Measurements from ENCODE around the gene BBIP1.
"Not testable (repeated sequence)": the region's sequence is repeated elsewhere in the genome, so short reads cannot be mapped to it uniquely, and the experiment has no call there.

The BBIP1 gene

DNA sequence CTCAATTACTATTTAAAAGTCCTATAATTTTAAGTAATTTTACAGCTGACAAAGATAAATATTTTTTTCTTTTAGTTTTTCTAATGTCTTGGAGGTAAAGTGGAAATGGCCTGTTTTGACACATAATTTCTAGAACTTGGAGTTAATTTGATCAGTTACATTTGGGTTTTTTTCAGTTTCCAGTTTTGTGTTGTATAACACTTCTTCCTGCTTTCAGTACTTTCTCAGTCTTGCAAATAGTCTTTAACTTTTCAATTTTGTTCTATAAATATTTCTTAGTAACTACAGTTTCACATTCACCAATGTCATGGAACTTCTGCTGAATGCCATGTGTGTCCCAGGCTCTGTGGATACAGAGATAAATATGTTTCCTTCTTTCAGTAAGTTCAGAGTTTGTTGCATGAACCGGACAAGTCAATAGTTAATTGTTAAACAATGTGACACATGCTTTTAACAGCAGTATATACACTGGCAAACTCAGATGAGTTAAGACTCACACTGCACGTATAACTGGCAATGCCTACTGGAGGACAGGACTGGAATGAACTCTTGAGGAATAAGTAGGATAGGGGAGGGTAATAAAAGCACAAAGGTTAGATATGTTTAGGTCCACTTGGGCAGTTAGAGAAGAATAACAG lies 5.0 kb upstream of the BBIP1 start:
- DNase-seq (ENCODE audit: low read depth in 3 of 3, low spot score in 1 of 3), result no peak

- no peak for DNase-seq (ENCODE audit: low read depth in 3 of 3, low spot score in 1 of 3)
Measured at GRCh38 chr10:110919971-110920881, 1.2 kb upstream of the BBIP1 start.

DNA sequence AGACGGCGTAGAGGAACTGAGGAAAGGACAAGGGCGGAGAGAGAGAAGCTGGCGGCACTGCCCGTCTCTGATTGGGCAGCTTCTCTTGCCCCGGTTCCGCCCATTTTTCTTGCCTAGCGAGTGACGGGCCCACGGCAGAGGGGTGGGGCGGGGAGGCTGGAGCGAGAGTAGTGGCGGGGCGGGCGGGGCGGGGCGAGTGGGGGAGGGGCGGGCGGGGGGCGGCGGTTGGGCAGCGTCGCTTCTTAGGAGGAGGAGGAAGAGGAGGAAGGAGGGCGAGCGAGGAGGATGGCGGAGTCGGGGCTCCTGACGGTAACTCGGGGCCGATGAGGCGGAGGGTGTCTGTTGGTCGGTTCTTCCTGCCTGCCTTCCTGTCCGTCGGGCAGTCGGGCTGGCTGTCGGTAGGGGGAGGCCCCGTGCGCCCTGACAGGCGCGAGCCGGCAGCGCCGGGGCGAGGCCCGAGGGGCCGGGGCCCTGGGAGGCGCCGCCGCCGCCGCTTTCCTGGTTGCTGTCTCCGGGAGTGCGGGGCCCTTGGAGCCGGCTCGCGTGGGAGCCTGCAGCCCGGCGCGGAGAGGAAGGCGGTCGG lies 460 bp upstream of the BBIP1 start, which contains the start of gene SHOC2:
TSS of gene SHOC2 (plus strand) at position 256 of the 583 bp plus-strand sequence. CDS start 44,755 bp downstream, outside the sequence.
- peak; percentile 88 to 97 (median 96) for DNase-seq (ENCODE audit: low read depth in 3 of 3, low spot score in 1 of 3)

DNA sequence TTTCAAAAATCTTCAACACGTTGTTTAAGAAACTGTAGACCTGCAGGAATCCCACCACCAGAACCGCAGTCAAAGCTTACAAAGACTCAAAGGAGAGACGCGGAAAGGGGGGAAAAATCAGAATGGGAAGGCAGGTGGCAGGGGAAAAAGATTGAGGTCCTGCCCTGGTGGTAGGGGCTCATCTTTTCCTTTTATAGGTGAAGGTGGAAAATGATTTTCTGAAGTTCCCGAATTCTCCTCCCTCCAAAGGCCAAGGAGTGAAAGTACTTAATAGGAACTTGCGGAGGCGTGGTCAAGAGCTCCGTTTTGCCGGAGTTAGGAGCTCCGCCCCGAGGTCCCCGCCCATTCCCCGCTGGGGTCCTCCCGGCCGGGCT lies 724 bp downstream of the BBIP1 start:
- peak; percentile 60 to 67 (median 63) for DNase-seq (ENCODE audit: low read depth in 3 of 3, low spot score in 1 of 3)

GRCh38 chr10:110916554-110917346 lies 2.2 kb downstream of the BBIP1 start:
- no peak for DNase-seq (ENCODE audit: low read depth in 3 of 3, low spot score in 1 of 3)

DNA sequence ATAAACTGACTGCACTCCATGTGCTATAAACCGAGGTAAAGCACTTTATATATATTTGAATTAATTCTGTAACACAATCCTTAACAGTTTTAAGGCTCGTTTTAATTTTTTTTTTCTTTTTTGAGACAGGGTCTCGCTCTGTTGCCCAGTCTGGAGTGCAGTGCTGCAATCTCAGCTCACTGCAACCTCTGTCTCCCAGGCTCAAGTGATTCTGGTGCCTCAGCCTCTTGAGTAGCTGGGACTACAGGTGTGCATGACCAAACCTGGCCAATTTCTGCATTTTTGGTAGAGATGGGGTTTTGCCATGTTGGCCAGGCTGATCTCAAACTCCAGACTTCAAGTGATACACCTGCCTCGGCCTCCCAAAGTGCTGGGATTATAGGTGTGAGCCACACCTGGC lies 3.4 kb downstream of the BBIP1 start:
- not testable (repeated sequence) for DNase-seq (ENCODE audit: low read depth in 3 of 3, low spot score in 1 of 3)

GRCh38 chr10:110915035-110915434 lies 3.9 kb downstream of the BBIP1 start:
- DNase-seq (ENCODE audit: low read depth in 3 of 3, low spot score in 1 of 3), result no peak

DNA sequence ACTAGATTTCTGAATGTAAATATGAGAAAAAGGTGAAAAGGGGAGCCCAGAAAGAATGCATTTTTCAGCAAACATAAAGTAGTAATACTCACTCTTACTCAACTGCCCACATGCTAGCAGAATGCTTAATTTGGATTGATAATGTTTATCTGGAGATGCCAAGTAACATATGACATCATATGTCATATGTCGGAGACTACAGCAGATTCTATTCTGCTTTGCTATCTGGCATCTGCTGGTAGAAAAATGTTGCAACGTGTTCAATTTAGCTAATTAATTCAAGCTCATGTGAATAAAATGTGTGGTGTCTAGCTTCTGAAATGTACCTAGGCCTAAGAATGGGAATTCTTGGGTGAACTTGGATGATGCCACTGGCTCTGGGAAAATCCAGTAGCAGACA lies 4.5 kb downstream of the BBIP1 start:
- no peak for DNase-seq (ENCODE audit: low read depth in 3 of 3, low spot score in 1 of 3)

- no peak for DNase-seq (ENCODE audit: low read depth in 3 of 3, low spot score in 1 of 3)
Measured at GRCh38 chr10:110912374-110912773, 6.6 kb downstream of the BBIP1 start.

DNA sequence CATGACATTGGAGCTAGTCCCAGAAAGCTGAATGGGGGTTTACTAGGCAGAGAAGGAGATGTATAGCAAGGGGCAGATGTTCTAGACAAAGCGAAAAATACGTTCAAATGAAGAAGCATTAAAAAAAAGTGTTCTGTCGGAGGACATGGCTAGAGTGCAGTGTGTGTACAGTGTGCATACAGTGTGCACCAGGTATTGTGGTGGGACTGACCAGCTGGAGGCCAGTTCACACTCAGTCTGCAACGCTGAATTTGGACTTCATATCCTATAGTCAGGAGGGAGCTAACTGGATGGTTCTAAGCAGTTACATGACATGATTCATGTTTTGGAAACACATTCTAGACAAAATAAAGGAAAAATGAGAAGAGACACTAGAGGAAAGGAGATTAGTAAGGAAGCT lies 8.8 kb downstream of the BBIP1 start:
- no peak for DNase-seq (ENCODE audit: low read depth in 3 of 3, low spot score in 1 of 3)

- DNase-seq (ENCODE audit: low read depth in 3 of 3, low spot score in 1 of 3), result no peak
Measured at GRCh38 chr10:110903280-110904278, 15.4 kb downstream of the BBIP1 start.

DNA sequence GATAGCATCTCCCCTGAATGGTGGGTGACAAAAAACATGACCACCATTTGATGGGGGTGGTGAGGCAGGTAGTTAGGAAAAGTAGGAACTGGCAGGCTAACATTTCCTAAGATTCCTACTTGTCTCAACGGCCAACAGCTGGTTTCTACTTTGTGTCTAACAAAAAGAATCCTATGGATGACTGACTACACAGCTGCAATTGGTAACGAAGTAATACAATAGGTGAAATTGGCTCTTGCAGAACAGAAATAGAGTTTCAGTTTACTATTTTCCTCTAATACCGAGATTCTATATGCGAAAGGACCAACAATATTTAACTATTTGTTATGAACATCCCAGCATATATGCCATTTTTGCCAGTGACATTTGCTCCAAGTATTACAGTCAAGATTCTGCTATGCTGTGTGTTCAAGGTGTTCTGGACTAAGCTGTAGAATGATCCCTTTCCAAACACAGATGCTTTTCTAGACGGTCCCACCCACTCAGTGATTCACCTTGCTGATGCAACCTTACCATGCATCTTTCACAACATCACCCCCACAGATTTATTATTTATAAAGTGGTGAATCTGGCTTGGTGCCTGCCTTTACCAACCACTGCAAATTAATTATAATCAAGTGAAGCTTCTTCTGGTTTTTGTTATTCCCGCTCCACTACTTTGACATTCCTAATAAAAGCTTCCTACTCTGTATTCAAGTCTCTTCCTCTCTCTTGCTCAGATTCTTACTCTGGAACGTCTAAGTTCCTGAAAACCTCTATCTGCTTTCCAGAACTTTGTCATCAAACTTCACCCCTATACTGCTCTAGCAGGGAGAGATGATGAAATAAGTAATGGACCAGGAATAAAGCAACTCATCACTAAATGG lies 16.8 kb downstream of the BBIP1 start:
- DNase-seq (ENCODE audit: low read depth in 3 of 3, low spot score in 1 of 3), result no peak

DNA sequence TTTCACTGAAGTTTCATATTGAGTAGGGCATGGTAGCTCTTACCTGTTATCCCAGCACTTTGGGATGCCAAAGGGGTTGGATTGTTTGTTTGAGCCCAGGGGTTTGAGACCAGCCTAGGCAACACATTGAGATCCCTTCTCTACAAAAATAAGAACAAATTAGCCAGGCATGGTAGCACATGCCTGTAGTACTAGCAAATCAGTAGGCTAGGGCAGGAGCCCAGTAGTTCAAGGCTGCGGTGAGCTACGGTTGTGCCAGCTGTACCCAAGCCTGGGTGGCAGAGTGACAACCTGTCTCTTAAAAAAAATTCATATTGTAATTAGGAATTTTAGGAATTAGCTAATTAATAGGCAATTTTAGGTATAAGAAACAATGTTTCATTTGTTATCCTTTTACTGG lies 18.0 kb downstream of the BBIP1 start:
- DNase-seq (ENCODE audit: low read depth in 3 of 3, low spot score in 1 of 3), result no peak

DNA sequence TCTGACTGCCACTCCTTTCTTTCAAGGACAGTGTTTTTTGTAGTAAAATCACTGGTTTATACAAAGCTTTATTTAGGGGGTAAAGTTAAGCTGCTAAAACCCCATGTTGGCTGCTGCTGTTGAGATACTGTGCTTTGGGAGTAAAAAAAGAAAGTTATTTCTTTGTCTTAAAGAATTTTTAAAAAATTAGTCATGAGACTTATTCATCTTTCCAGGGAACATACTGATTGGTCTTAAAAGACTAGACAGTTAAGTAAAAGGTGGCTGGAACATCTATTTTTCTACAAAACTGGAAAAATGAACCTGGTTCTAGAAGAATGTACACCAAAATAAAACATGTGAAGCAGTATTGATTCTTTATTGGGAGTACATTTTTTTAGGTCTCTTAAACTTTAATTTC lies 20.6 kb downstream of the BBIP1 start:
- DNase-seq (ENCODE audit: low read depth in 3 of 3, low spot score in 1 of 3), result no peak

GRCh38 chr10:110897184-110897583 lies 21.8 kb downstream of the BBIP1 start:
- DNase-seq (ENCODE audit: low read depth in 3 of 3, low spot score in 1 of 3), result no peak

DNA sequence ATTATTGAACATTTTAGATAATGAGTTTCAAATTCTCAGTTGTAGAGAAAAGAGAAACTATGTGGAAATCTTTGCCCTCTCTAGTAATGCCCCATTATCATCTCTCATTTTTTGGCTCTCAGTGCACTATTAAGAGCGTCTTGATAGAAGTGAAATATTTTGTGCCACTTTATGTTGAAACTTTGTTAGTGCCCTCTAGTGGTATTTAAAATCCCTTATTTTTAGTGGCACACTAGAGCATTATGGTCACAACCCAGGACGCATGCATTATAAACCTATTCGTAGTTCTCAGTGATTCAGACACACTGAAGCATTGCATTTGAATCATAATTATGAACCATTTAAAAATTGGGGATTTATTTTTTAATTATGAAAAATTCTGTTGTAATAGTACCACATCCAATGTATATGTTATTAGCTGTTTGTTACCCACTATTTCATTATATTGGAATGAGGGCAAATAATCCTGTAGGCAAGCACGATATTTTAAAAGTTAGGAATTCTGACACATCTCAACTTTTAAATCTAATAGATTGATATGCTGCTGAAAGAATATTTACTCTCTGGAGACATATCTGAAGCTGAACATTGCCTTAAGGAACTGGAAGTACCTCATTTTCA lies 25.3 kb downstream of the BBIP1 start:
- no peak for DNase-seq (ENCODE audit: low read depth in 3 of 3, low spot score in 1 of 3)

DNA sequence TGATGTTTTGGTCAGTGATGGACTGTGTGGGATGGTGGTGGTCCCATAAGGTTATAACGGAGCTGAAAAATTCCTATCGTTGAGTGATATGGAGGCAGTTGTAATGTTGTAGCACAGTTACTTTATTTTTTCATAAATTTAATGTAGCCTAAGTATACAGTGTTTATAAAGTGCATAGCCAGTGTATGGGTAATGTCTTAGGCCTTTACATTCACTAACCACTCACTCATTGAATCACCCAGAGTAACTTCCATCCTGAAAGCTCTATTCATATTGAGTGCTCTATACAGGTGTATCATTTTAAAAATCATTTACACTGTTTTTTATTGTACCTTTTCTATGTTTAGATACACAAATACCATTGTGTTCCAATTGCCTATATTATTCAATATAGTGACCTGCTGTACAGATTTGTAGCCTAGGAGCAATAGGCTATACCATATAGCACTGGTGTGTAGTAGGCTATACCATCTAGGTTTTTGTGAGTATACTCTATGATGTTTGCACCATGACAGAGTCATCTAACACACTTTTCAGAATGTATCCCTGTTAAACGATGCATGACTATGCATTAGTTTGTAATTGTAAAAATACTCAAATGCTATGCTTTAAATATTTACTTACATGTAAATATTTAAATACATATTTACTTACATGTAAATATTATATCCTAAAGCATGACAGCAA lies 26.2 kb downstream of the BBIP1 start:
- no peak for DNase-seq (ENCODE audit: low read depth in 3 of 3, low spot score in 1 of 3)

GRCh38 chr10:110887560-110887959 lies 31.4 kb downstream of the BBIP1 start:
- no peak for DNase-seq (ENCODE audit: low read depth in 3 of 3, low spot score in 1 of 3)

Data from stimulated activated CD4-positive, alpha-beta T cell treated with anti-CD3 and anti-CD28 coated beads, TNF-alpha, amount 100 ng/mL, for 1 hour (primary cell).